ENCODE data around the gene EEF1AKMT2. TPM values are rescaled to one million over a fixed set of nuclear protein-coding genes. Genes with fewer than 3 reads are reported as not detected.

Gene EEF1AKMT2
- total RNA-seq, 6 experiments from 2014 or later = 5.3 to 7.9 (median 7.4) TPM

DNA sequence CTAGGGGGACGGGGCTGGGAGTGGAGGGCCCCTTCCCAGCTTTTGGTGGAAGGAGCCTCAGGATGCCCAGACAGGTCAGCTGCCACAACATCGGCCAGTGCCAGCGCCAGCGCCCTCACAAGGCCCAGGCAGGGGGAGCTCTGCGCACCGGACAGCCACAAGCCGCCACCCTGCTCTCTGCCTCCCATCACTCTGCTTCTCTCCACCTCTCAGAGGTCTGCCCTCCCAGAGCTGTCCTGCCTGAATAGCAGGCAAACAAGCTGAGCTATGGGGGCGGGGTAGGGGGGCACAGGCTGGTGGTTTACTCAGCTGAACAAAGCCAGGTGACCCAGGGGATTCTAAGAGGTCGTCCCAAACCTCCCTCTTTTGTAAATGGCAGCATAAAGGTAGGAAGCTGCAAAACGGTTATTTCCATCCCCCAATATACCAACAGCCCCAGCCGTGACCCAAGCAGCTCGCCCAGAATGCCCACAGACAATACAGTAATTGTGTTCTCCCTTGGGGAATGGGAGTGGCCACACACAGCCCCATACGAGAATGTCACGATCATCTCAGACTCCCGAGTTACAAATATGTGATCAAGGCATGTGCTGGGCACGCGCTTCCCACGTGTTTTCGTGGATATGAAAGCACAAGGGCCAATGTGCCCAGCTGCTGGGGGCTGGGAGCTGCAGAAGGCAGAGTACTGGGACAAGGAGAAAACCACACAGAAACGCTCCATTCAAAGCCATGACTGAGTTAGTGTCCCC, 67.2 kb downstream of the EEF1AKMT2 start:
- DNase-seq (peak in 2 of 3 donors; percentile 35 to 44), ATAC-seq (no peak)
- Histone ChIP-seq H3K36me3 (no peaks in the 10 kb centered on the region), H3K4me1 (peaks cover 0 to 45% (median 5%) of the 10 kb centered on the region in 4 donors), H3K4me3 (no peak overlapping the region), H3K27ac (peak overlapping the region in 2 of 3 donors; percentile 5 to 52), H3K27me3 (no peaks in the 10 kb centered on the region), H3K9me3 (no peaks in the 10 kb centered on the region)
- WGBS (ENCODE audit: insufficient coverage, low coverage, low lambda C conversion rate, missing lambda C conversion rate) = 76% methylated on average over 7 of the region's 20 CpGs
- intact Hi-C loops (cut with DNase I) = no loop called here
- TF ChIP-seq, protein P1, sequence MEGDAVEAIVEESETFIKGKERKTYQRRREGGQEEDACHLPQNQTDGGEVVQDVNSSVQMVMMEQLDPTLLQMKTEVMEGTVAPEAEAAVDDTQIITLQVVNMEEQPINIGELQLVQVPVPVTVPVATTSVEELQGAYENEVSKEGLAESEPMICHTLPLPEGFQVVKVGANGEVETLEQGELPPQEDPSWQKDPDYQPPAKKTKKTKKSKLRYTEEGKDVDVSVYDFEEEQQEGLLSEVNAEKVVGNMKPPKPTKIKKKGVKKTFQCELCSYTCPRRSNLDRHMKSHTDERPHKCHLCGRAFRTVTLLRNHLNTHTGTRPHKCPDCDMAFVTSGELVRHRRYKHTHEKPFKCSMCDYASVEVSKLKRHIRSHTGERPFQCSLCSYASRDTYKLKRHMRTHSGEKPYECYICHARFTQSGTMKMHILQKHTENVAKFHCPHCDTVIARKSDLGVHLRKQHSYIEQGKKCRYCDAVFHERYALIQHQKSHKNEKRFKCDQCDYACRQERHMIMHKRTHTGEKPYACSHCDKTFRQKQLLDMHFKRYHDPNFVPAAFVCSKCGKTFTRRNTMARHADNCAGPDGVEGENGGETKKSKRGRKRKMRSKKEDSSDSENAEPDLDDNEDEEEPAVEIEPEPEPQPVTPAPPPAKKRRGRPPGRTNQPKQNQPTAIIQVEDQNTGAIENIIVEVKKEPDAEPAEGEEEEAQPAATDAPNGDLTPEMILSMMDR (IDR thresholded peaks at IDR 0.05) = no peak
- no peak for TF ChIP-seq POLR2A (IDR thresholded peaks at IDR 0.05)

DNA sequence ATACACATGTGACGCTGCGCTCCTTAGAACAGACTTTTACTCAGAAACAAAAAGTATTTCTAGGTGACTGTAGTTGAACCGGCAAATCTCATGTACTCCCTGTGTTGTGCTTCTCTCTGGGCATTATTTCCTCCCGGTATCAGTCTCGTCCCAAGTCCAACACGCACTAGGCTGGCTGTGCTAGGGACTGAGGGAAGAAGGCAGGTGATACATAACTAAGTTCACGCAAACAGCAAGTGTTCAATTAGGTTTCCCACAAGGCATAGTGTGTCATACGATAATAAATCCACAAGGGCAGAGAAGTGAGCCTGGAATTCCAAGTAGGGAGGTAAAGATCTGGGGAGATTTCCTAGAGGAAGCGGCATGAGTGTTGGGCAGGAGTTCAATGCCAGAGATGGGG, 67.9 kb downstream of the EEF1AKMT2 start:
- DNase-seq (no peak), ATAC-seq (no peak)
- H3K27ac ChIP-seq = peak overlapping the region in 2 of 3 donors; percentile 5 to 52
- H3K36me3 ChIP-seq = no peaks in the 10 kb centered on the region
- H3K27me3 ChIP-seq = no peaks in the 10 kb centered on the region
- H3K4me1 ChIP-seq = peaks cover 0 to 45% (median 5%) of the 10 kb centered on the region in 4 donors
- intact Hi-C loops (cut with DNase I) = no loop called here
- 75% methylated on average over 9 of the region's 9 CpGs for WGBS (ENCODE audit: insufficient coverage, low coverage, low lambda C conversion rate, missing lambda C conversion rate)
- H3K4me3 ChIP-seq = no peak overlapping the region
- no peak for TF ChIP-seq POLR2A (IDR thresholded peaks at IDR 0.05)
- TF ChIP-seq, protein P1 (IDR thresholded peaks at IDR 0.05) = no peak
- H3K9me3 ChIP-seq = no peaks in the 10 kb centered on the region

DNA sequence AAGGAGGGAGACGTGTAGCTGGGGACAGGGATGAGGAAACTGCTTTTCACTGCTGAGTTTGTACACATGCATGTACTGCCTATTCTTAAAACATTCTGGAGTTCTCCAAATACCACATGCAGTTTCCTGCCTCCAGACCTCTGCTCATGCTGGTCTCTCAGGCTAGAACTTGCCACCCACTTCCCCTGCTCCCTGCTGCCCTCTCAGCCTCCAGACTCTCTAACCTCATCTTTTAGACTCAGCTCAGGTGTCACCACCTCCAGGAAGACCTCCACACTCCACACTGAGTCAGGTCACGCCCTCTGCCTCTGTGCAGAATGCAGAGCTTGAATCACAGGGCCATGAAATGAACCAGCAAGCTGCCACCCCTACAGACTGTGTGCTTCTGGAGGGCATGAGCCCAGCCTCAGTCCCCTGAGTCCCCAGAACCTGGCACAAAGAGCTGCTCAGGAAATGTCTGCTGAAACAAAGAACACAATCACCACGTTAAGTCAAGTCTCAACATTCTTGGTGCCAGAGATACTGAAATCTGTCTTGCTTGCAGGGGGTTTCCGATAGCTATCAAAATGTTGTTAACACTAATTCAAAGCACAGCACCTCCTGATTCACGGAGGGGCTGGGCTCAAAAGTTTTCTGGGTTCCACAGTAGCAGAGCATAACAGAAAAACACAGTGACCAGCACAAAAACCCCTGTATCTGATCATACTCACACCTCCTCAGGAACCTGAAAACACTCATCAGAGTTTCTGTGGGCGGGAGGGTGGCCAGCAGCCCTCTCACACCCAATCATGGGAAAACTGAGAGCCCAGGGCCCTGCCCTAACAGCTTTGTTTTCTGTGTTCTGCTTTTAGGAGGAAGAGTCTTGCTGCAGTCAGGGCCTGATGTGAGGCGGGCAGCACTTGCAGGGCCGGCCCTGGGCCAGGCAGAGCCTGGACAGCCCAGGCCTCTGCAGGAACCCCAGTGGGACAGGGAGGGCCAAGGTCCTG, 68.6 kb downstream of the EEF1AKMT2 start:
- Histone ChIP-seq H3K9me3 (no peaks in the 10 kb centered on the region), H3K27ac (peak overlapping the region; percentile 5 to 52 (median 40)), H3K36me3 (no peaks in the 10 kb centered on the region), H3K4me3 (no peak overlapping the region), H3K4me1 (peaks cover 0 to 51% (median 7%) of the 10 kb centered on the region in 4 donors), H3K27me3 (no peaks in the 10 kb centered on the region)
- intact Hi-C loops (cut with DNase I) = no loop called here
- WGBS (ENCODE audit: insufficient coverage, low coverage, low lambda C conversion rate, missing lambda C conversion rate) = 48% methylated on average over 7 of the region's 8 CpGs
- ATAC-seq (peak; percentile 27 to 51 (median 40)), DNase-seq (peak in 1 of 3 donors; percentile 54)
- peak; percentile 17 for TF ChIP-seq POLR2A (IDR thresholded peaks at IDR 0.05)
- TF ChIP-seq, protein P1 (IDR thresholded peaks at IDR 0.05) = no peak

DNA sequence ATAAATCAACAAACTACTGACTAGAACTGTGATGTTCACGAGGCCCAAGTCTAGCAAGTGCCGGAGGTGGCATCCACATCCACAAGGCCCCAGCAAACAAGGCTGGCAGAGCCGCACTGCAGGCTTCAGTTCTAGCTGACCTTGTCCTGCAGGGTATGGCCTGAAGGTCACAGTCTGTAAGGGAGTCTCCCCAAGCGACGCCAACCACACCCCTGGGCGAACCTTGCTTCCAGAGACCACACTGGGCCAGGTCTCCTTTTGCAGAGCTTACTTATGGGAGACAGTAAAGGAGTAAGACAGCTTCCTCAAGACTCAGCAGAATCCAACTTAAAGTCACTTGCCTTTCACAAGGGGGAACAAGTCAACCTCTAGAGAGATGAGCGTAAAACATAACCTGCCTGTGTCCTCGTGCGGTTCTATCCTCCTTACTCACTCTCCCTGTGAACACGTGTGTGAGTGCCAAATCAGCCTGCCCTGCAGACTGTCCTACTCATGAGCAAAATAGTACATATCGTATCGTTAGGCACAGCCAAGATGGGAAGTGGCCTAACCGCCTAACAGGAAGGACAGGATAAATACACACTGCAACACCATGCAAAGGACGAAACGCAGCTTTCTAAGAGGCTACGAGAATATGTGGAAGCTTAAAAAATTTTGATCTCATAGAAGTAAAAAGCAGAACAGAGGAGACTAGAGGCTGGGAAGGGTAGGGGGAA, 70.2 kb downstream of the EEF1AKMT2 start:
- intact Hi-C loops (cut with DNase I) = no loop called here
- peak in 1 of 3 donors; percentile 44 for DNase-seq
- Histone ChIP-seq H3K9me3 (no peaks in the 10 kb centered on the region), H3K27me3 (no peaks in the 10 kb centered on the region), H3K27ac (peak overlapping the region; percentile 27 to 50 (median 40)), H3K4me1 (peaks cover 0 to 53% (median 7%) of the 10 kb centered on the region in 4 donors), H3K4me3 (no peak overlapping the region), H3K36me3 (no peaks in the 10 kb centered on the region)
- TF ChIP-seq POLR2A (IDR thresholded peaks at IDR 0.05) = no peak
- TF ChIP-seq, protein P1 (IDR thresholded peaks at IDR 0.05) = no peak
- peak; percentile 22 to 63 (median 42) for ATAC-seq
- 50% methylated on average over 13 of the region's 16 CpGs for WGBS (ENCODE audit: insufficient coverage, low coverage, low lambda C conversion rate, missing lambda C conversion rate)

Data from right lobe of liver (tissue), 6 donors.